Osteocyte (in vitro differentiated cells): ENCODE results near the gene MYO10. TPM values are rescaled to one million over a fixed set of nuclear protein-coding genes. Genes with fewer than 3 reads are reported as not detected.

Experiments
- DNase-seq: peaks from one replicate; pipeline ENCODE4 v3.0.0; 2021; ENCODE audit warnings: mixed read lengths; ENCODE audit not compliant: unreplicated experiment; ENCODE audit errors: extremely low spot score
- H3K27ac Mint-ChIP-seq: one replicate; pipeline ENCODE4 v1.8.0; 2021; ENCODE audit warnings: mild to moderate bottlenecking, mixed read lengths; ENCODE audit not compliant: unreplicated experiment
- H3K27me3 Mint-ChIP-seq: one replicate; pipeline ENCODE4 v1.8.0; 2021; ENCODE audit warnings: mixed read lengths; ENCODE audit not compliant: unreplicated experiment
- H3K36me3 Mint-ChIP-seq: one replicate; pipeline ENCODE4 v1.8.0; 2021; ENCODE audit warnings: mixed read lengths; ENCODE audit not compliant: unreplicated experiment
- H3K4me1 Mint-ChIP-seq: one replicate; pipeline ENCODE4 v1.8.0; 2021; ENCODE audit warnings: mixed read lengths; ENCODE audit not compliant: unreplicated experiment
- H3K4me3 Mint-ChIP-seq: one replicate; pipeline ENCODE4 v1.8.0; 2021; ENCODE audit warnings: mild to moderate bottlenecking, moderate library complexity, mixed read lengths; ENCODE audit not compliant: unreplicated experiment
- H3K9me3 Mint-ChIP-seq: one replicate; pipeline ENCODE4 v1.8.0; 2021; ENCODE audit warnings: mixed read lengths; ENCODE audit not compliant: unreplicated experiment
- CTCF ChIP-seq: fragments of 200-600 bp; sonication (generic); IDR thresholded peaks from 2 replicates; pipeline ENCODE4 v1.5.0; 2021; ENCODE audit warnings: antibody characterized with exemption, mild to moderate bottlenecking, moderate library complexity
- total RNA-seq: library from RNA; stranded (reverse); gene quantifications from 2 replicates; pipeline ENCODE4 v1.2.1, GENCODE V29; 2021

MYO10 gene
- total RNA-seq, 1 donor from 2014 or later = 87.8 TPM

- no peak for DNase-seq
- no peaks in the 10 kb centered on the region for H3K9me3 Mint-ChIP-seq
- no peak overlapping the region for H3K4me3 Mint-ChIP-seq
- H3K36me3 Mint-ChIP-seq = peaks cover 4% of the 10 kb centered on the region
- peak overlapping the region; percentile 92 for H3K27ac Mint-ChIP-seq
- H3K27me3 Mint-ChIP-seq = no peaks in the 10 kb centered on the region
- H3K4me1 Mint-ChIP-seq = peaks cover 85% of the 10 kb centered on the region
- no peak for TF ChIP-seq CTCF
Measured at GRCh38 chr5:16864631-16865131, 71.4 kb downstream of the MYO10 start.

GRCh38 chr5:16863469-16863946 is 72.6 kb downstream of the MYO10 start:
- TF ChIP-seq CTCF = no peak
- no peaks in the 10 kb centered on the region for H3K27me3 Mint-ChIP-seq
- no peak for DNase-seq
- no peaks in the 10 kb centered on the region for H3K9me3 Mint-ChIP-seq
- peaks cover 6% of the 10 kb centered on the region for H3K36me3 Mint-ChIP-seq
- H3K4me1 Mint-ChIP-seq = peaks cover 77% of the 10 kb centered on the region
- H3K4me3 Mint-ChIP-seq = no peak overlapping the region
- peak overlapping the region; percentile 92 for H3K27ac Mint-ChIP-seq

- Mint-ChIP-seq H3K4me3 (peak overlapping the region; percentile 33), H3K27ac (peak overlapping the region; percentile 92), H3K27me3 (no peaks in the 10 kb centered on the region), H3K36me3 (peaks cover 10% of the 10 kb centered on the region), H3K4me1 (peaks cover 69% of the 10 kb centered on the region), H3K9me3 (no peaks in the 10 kb centered on the region)
- no peak for TF ChIP-seq CTCF
- no peak for DNase-seq
Measured at GRCh38 chr5:16862777-16863176, 73.3 kb downstream of the MYO10 start.

GRCh38 chr5:16859346-16859745 is 76.7 kb downstream of the MYO10 start:
- Mint-ChIP-seq H3K4me3 (no peak overlapping the region), H3K27me3 (no peaks in the 10 kb centered on the region), H3K27ac (no peak overlapping the region), H3K36me3 (peaks cover 10% of the 10 kb centered on the region), H3K4me1 (peaks cover 46% of the 10 kb centered on the region), H3K9me3 (no peaks in the 10 kb centered on the region)
- no peak for DNase-seq
- TF ChIP-seq CTCF = no peak

- Mint-ChIP-seq H3K36me3 (peaks cover 10% of the 10 kb centered on the region), H3K4me1 (peaks cover 39% of the 10 kb centered on the region), H3K4me3 (no peak overlapping the region), H3K27me3 (no peaks in the 10 kb centered on the region), H3K9me3 (no peaks in the 10 kb centered on the region), H3K27ac (no peak overlapping the region)
- DNase-seq = no peak
- TF ChIP-seq CTCF = no peak
Measured at GRCh38 chr5:16858151-16858550, 77.9 kb downstream of the MYO10 start.
